ENCODE results near the gene TRPC6.
A peak's percentile ranks its signal among the peaks of the same experiment; 100 is the strongest.
"Not testable (repeated sequence)": the region's sequence is repeated elsewhere in the genome, so short reads cannot be mapped to it uniquely, and the experiment has no call there.

Gene TRPC6

GRCh38 chr11:101448881-101449442 lies 134.8 kb downstream of the TRPC6 start:
- no peak for DNase-seq (ENCODE audit: low spot score)

GRCh38 chr11:101446726-101447125 lies 137.1 kb downstream of the TRPC6 start:
- peak; percentile 35 for DNase-seq (ENCODE audit: low spot score)

GRCh38 chr11:101446238-101446637 lies 137.6 kb downstream of the TRPC6 start:
- peak; percentile 53 for DNase-seq (ENCODE audit: low spot score)

- DNase-seq (ENCODE audit: low spot score): peak; percentile 10
These were observed 138.0 kb downstream of the TRPC6 start for GRCh38 chr11:101445761-101446160.

- no peak for DNase-seq (ENCODE audit: low spot score)
These were observed 139.0 kb downstream of the TRPC6 start for GRCh38 chr11:101444851-101445250.

GRCh38 chr11:101444164-101444563 lies 139.6 kb downstream of the TRPC6 start:
- no peak for DNase-seq (ENCODE audit: low spot score)

- DNase-seq (ENCODE audit: low spot score): no peak
These were observed 140.8 kb downstream of the TRPC6 start for GRCh38 chr11:101442936-101443521.

- peak; percentile 70 for DNase-seq (ENCODE audit: low spot score)
These were observed 141.6 kb downstream of the TRPC6 start for GRCh38 chr11:101442171-101442570.

- DNase-seq (ENCODE audit: low spot score): peak; percentile 40
These were observed 142.1 kb downstream of the TRPC6 start for GRCh38 chr11:101441747-101442146.

GRCh38 chr11:101439488-101439887 lies 144.3 kb downstream of the TRPC6 start:
- no peak for DNase-seq (ENCODE audit: low spot score)

GRCh38 chr11:101438708-101439107 lies 145.1 kb downstream of the TRPC6 start:
- DNase-seq (ENCODE audit: low spot score): not testable (repeated sequence)

GRCh38 chr11:101438126-101438525 lies 145.7 kb downstream of the TRPC6 start:
- DNase-seq (ENCODE audit: low spot score): no peak

GRCh38 chr11:101436511-101437142 lies 147.2 kb downstream of the TRPC6 start:
- peak; percentile 48 for DNase-seq (ENCODE audit: low spot score)

GRCh38 chr11:101435408-101435973 lies 148.3 kb downstream of the TRPC6 start:
- no peak for DNase-seq (ENCODE audit: low spot score)

GRCh38 chr11:101434026-101434643 lies 149.7 kb downstream of the TRPC6 start:
- DNase-seq (ENCODE audit: low spot score): no peak

- DNase-seq (ENCODE audit: low spot score): no peak
These were observed 150.7 kb downstream of the TRPC6 start for GRCh38 chr11:101433151-101433550.

GRCh38 chr11:101429703-101430540 lies 153.9 kb downstream of the TRPC6 start:
- DNase-seq (ENCODE audit: low spot score): no peak

- DNase-seq (ENCODE audit: low spot score): peak; percentile 36
These were observed 154.9 kb downstream of the TRPC6 start for GRCh38 chr11:101428918-101429317.

- peak; percentile 58 for DNase-seq (ENCODE audit: low spot score)
These were observed 176.5 kb downstream of the TRPC6 start for GRCh38 chr11:101407324-101407723.
